C4-2B (cell line): ENCODE results near the gene CACNB3.

Experiments used
- H3K27ac ChIP-seq: fragments of 450-650 bp; 2 replicates; pipeline ENCODE4 v1.5.1; 2017
- CTCF ChIP-seq: fragments of 450-650 bp; conservative IDR thresholded peaks from 2 replicates; pipeline ENCODE4 v1.5.1; 2017; ENCODE audit warnings: mild to moderate bottlenecking
- ZFX ChIP-seq: fragments of 450-650 bp; IDR thresholded peaks from 2 replicates; pipeline ENCODE4 v1.6.1; 2017

CACNB3 gene

GRCh38 chr12:48814262-48815125, 3.8 kb upstream of the CACNB3 start:
- H3K27ac ChIP-seq = peak overlapping the region; percentile 95

GRCh38 chr12:48815126-48816110, 2.9 kb upstream of the CACNB3 start:
- peak overlapping the region; percentile 95 for H3K27ac ChIP-seq

More at GRCh38 chr12:48814262-48815125, 3.8 kb upstream of the CACNB3 start:
- TF ChIP-seq CTCF (peak; percentile 100), ZFX (0 out of 2 replicates have a peak, but pooled peaks have one; percentile 29)

GRCh38 chr12:48816143-48816854, 2.0 kb upstream of the CACNB3 start:
- peak overlapping the region; percentile 95 for H3K27ac ChIP-seq
- TF ChIP-seq CTCF (no peak), ZFX (no peak)

More at GRCh38 chr12:48815126-48816110, 2.9 kb upstream of the CACNB3 start:
- TF ChIP-seq ZFX = no peak
- TF ChIP-seq CTCF = no peak

- peak overlapping the region; percentile 43; the same call in 1 of the 2 replicates for H3K27ac ChIP-seq
- no peak for TF ChIP-seq CTCF
- no peak for TF ChIP-seq ZFX
Observed at GRCh38 chr12:48818831-48819590, 715 bp downstream of the CACNB3 start.

- TF ChIP-seq ZFX = no peak
- no peak for TF ChIP-seq CTCF
- no peak overlapping the region for H3K27ac ChIP-seq
Observed at GRCh38 chr12:48819986-48820725, 1.9 kb downstream of the CACNB3 start.

- H3K27ac ChIP-seq = no peak overlapping the region
- TF ChIP-seq ZFX = no peak
- no peak for TF ChIP-seq CTCF
Observed at GRCh38 chr12:48822139-48822538, 3.8 kb downstream of the CACNB3 start.
